ENCODE measurements around the gene PTPRS. TPM values are rescaled to one million over a fixed set of nuclear protein-coding genes. Genes with fewer than 3 reads are reported as not detected.

PTPRS gene
- total and polyA plus RNA-seq, 2 donors (not counting 3 experiments of a cell fraction or from before 2014, with no cell fraction given), result 10.1 to 16.1 TPM

DNA sequence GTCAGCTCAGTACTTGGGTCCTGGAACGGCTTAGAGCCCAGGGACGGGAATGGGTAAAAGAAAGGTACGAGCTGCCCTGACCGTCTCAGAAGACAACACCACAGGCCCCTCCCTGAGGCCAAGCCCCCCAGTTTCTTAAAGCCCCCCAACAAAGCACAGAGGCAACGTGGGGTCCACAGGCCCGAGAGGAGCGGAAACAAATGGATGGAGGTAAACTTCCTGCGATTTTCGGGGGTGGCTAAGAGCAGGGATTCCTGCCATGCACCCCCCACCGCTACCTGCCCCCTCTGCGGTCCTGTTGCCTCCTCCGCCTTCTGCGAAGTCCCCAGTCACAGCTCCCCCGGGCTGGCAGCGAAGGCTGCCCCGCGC, 48.2 kb downstream of the PTPRS start:
- BruUV-seq (replicated peaks), result no TSS peak
- H2AFZ ChIP-seq (ENCODE audit: low read depth, low read length), result no peak overlapping the region
- CTCF ChIA-PET, result interaction anchor here (0.6 to 1.2 kb wide), 3 partner anchors 11 to 267 kb away, joined by 3 to 4 read pairs (median 3); no protein-coding TSS in a partner anchor

DNA sequence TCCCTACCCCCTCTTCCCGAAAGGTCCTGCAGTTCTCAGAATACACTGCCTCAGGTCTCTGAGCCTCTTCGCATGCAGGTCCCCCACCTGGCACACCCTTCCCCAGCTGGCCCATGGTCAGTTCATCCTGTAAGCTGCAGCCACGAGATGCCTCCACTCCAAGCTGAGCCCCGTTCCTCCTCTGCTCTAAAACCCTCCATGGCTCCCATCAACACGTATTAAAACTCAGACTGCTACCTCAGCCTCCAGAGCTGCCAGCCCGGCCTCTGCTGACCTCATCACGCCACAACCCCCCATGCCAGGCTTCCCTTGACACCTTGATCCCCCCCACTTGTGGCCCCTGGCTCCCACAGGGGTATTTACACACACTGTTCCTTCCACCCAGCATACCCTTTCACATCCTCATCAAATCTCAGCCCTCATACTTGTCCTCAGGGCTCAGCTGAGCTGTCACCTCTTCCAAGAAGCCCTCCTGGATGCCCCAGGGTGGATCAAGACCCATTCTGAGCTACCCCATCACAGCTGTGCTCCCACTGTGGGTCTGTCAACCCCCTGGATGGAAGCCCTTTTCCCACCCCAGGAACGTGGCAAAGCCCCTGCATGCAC, 48.9 kb downstream of the PTPRS start:
- Histone ChIP-seq H3K9me1 (replicated peaks; ENCODE audit: control insufficient read depth, extremely low read depth, insufficient read depth, low read length) (no peaks in the 10 kb centered on the region), H4K20me1 (replicated peaks; ENCODE audit: control insufficient read depth, extremely low read depth, insufficient read depth, low read length) (no peaks in the 10 kb centered on the region), H3K4me3 (replicated peaks in 1 of 3; ENCODE audit: insufficient read depth in 1 of 3, low read depth in 1 of 3, low read length in 3 of 3) (no peak overlapping the region), H3K4me1 (ENCODE audit: control insufficient read depth, extremely low read depth, insufficient read depth, low read length) (peaks cover 8% of the 10 kb centered on the region), H3K9me3 (replicated peaks; ENCODE audit: control insufficient read depth, insufficient read depth, low read length) (no peaks in the 10 kb centered on the region), H3K36me3 (ENCODE audit: control insufficient read depth in 2 of 2, extremely low read depth in 1 of 2, insufficient read depth in 2 of 2, low read length in 2 of 2) (no peaks in the 10 kb centered on the region), H3K79me2 (ENCODE audit: control insufficient read depth, insufficient read depth, low read length) (no peaks in the 10 kb centered on the region), H2AFZ (ENCODE audit: low read depth, low read length) (no peak overlapping the region), H3K4me2 (ENCODE audit: insufficient read depth, low read length) (no peak overlapping the region), H3K27me3 (ENCODE audit: control insufficient read depth in 2 of 2, insufficient read depth in 2 of 2, low read length in 2 of 2) (peaks cover 4 to 13% of the 10 kb centered on the region in 2 experiments), H3K27ac (ENCODE audit: insufficient read depth, low read depth, low read length) (no peak overlapping the region), H3K9ac (replicated peaks; ENCODE audit: extremely low read depth, insufficient read depth, low read length) (no peak overlapping the region)
- CTCF ChIA-PET, result interaction anchor here (1.2 kb wide), 1 partner anchor 11 kb away, joined by 3 read pairs; no protein-coding TSS in a partner anchor
- POLR2A ChIA-PET, result no interaction called here
- TF ChIP-seq GATA2 (IDR thresholded peaks at IDR 0.05; ENCODE audit: insufficient read depth, insufficient read length, low read depth, low read length) (no peak), POLR2AphosphoS5 (IDR thresholded peaks at IDR 0.05; ENCODE audit: insufficient read depth, low read depth, low read length) (no peak), POLR2A (IDR thresholded peaks at IDR 0.05; ENCODE audit: low read depth, low read length) (no peak), FOS (IDR thresholded peaks at IDR 0.05; ENCODE audit: borderline replicate concordance, insufficient read depth, low read length) (no peak), MYC (IDR thresholded peaks at IDR 0.05; ENCODE audit: low read depth, low read length) (no peak), JUN (IDR thresholded peaks at IDR 0.05; ENCODE audit: borderline replicate concordance, insufficient read depth, insufficient read length, low read depth) (no peak), EZH2 (IDR thresholded peaks at IDR 0.05; ENCODE audit: borderline replicate concordance, low read depth, low read length, severe bottlenecking) (no peak)
- TF ChIP-seq, protein P1, sequence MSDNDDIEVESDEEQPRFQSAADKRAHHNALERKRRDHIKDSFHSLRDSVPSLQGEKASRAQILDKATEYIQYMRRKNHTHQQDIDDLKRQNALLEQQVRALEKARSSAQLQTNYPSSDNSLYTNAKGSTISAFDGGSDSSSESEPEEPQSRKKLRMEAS (IDR thresholded peaks at IDR 0.05; ENCODE audit: insufficient read depth, insufficient read length), result no peak
- TF ChIP-seq, protein P2, sequence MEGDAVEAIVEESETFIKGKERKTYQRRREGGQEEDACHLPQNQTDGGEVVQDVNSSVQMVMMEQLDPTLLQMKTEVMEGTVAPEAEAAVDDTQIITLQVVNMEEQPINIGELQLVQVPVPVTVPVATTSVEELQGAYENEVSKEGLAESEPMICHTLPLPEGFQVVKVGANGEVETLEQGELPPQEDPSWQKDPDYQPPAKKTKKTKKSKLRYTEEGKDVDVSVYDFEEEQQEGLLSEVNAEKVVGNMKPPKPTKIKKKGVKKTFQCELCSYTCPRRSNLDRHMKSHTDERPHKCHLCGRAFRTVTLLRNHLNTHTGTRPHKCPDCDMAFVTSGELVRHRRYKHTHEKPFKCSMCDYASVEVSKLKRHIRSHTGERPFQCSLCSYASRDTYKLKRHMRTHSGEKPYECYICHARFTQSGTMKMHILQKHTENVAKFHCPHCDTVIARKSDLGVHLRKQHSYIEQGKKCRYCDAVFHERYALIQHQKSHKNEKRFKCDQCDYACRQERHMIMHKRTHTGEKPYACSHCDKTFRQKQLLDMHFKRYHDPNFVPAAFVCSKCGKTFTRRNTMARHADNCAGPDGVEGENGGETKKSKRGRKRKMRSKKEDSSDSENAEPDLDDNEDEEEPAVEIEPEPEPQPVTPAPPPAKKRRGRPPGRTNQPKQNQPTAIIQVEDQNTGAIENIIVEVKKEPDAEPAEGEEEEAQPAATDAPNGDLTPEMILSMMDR (IDR thresholded peaks at IDR 0.05; ENCODE audit: extremely low read depth in 1 of 2, insufficient read depth in 1 of 2, low read depth in 1 of 2, low read length in 2 of 2), result no peak
- BruUV-seq (replicated peaks), result no TSS peak
- intact Hi-C loops (cut with micrococcal nuclease) (no loop called here), dilution Hi-C loops (cut with MboI; ENCODE audit: extremely low pct_ligation_motif_present, low sequenced_read_pairs) (no loop called here)
- DNase-seq (ENCODE audit: low read depth, low spot score), result no peak
- FAIRE-seq, result no peak

More for the DNA sequence above, 48.2 kb downstream of the PTPRS start:
- H3K27ac ChIP-seq (ENCODE audit: insufficient read depth, low read depth, low read length), result no peak overlapping the region
- peaks cover 4 to 13% of the 10 kb centered on the region in 2 experiments for H3K27me3 ChIP-seq (ENCODE audit: control insufficient read depth in 2 of 2, insufficient read depth in 2 of 2, low read length in 2 of 2)
- FAIRE-seq (no peak), DNase-seq (ENCODE audit: low read depth, low spot score) (no peak)
- intact Hi-C loops (cut with micrococcal nuclease) (no loop called here), dilution Hi-C loops (cut with MboI; ENCODE audit: extremely low pct_ligation_motif_present, low sequenced_read_pairs) (no loop called here)
- H3K9ac ChIP-seq (replicated peaks; ENCODE audit: extremely low read depth, insufficient read depth, low read length), result no peak overlapping the region
- no peak for TF ChIP-seq EZH2 (IDR thresholded peaks at IDR 0.05; ENCODE audit: borderline replicate concordance, low read depth, low read length, severe bottlenecking)
- TF ChIP-seq, protein P1 (IDR thresholded peaks at IDR 0.05; ENCODE audit: insufficient read depth, insufficient read length), result no peak
- TF ChIP-seq MYC (IDR thresholded peaks at IDR 0.05; ENCODE audit: low read depth, low read length), result no peak
- TF ChIP-seq GATA2 (IDR thresholded peaks at IDR 0.05; ENCODE audit: insufficient read depth, insufficient read length, low read depth, low read length), result no peak
- peaks cover 6% of the 10 kb centered on the region for H3K4me1 ChIP-seq (ENCODE audit: control insufficient read depth, extremely low read depth, insufficient read depth, low read length)
- no peaks in the 10 kb centered on the region for H3K79me2 ChIP-seq (ENCODE audit: control insufficient read depth, insufficient read depth, low read length)
- no peaks in the 10 kb centered on the region for H3K9me3 ChIP-seq (replicated peaks; ENCODE audit: control insufficient read depth, insufficient read depth, low read length)
- H3K36me3 ChIP-seq (ENCODE audit: control insufficient read depth in 2 of 2, extremely low read depth in 1 of 2, insufficient read depth in 2 of 2, low read length in 2 of 2), result no peaks in the 10 kb centered on the region
- H4K20me1 ChIP-seq (replicated peaks; ENCODE audit: control insufficient read depth, extremely low read depth, insufficient read depth, low read length), result no peaks in the 10 kb centered on the region
- H3K4me2 ChIP-seq (ENCODE audit: insufficient read depth, low read length), result peak overlapping the region; percentile 31
- H3K4me3 ChIP-seq (replicated peaks in 1 of 3; ENCODE audit: insufficient read depth in 1 of 3, low read depth in 1 of 3, low read length in 3 of 3), result peak overlapping the region in 2 of 3 experiments; percentile 48 to 51
- no peaks in the 10 kb centered on the region for H3K9me1 ChIP-seq (replicated peaks; ENCODE audit: control insufficient read depth, extremely low read depth, insufficient read depth, low read length)
- POLR2A ChIA-PET, result interaction anchor here (0.7 kb wide), 2 partner anchors 17 to 85 kb away, joined by 3 to 4 read pairs; no protein-coding TSS in a partner anchor

All from endothelial cell of umbilical vein (primary cell).